ENCODE data around the gene PEX10. TPM values are rescaled to one million over a fixed set of nuclear protein-coding genes. Genes with fewer than 3 reads are reported as not detected.

Gene PEX10
- total RNA-seq, 2 donors from 2014 or later, result 38.3 to 49.9 TPM

GRCh38 chr1:2426540-2426939 is 14.2 kb upstream of the PEX10 start:
- Histone ChIP-seq H3K9me3 (no peaks in the 10 kb centered on the region), H3K4me3 (no peak overlapping the region), H3K27me3 (replicated peaks; ENCODE audit: insufficient read depth) (no peaks in the 10 kb centered on the region), H3K4me1 (replicated peaks) (no peaks in the 10 kb centered on the region), H3K36me3 (no peaks in the 10 kb centered on the region), H3K27ac (no peak overlapping the region)
- DNase-seq (ENCODE audit: low spot score), result no peak
- intact Hi-C loops (cut with DNase I), result no loop called here
- no peak for TF ChIP-seq POLR2AphosphoS5 (IDR thresholded peaks at IDR 0.05)
- TF ChIP-seq POLR2A (IDR thresholded peaks at IDR 0.05), result no peak
- no peak for TF ChIP-seq CTCF (IDR thresholded peaks at IDR 0.05)
- 77% methylated on average over 18 of the region's 18 CpGs for whole genome bisulfite sequencing

- Histone ChIP-seq H3K9me3 (no peaks in the 10 kb centered on the region), H3K27me3 (replicated peaks; ENCODE audit: insufficient read depth) (no peaks in the 10 kb centered on the region), H3K27ac (no peak overlapping the region), H3K36me3 (no peaks in the 10 kb centered on the region), H3K4me1 (replicated peaks) (no peaks in the 10 kb centered on the region), H3K4me3 (no peak overlapping the region)
- 80% methylated on average over 11 of the region's 11 CpGs for WGBS
- no peak for DNase-seq (ENCODE audit: low spot score)
- TF ChIP-seq CTCF (IDR thresholded peaks at IDR 0.05), result no peak
- no peak for TF ChIP-seq POLR2A (IDR thresholded peaks at IDR 0.05)
- TF ChIP-seq POLR2AphosphoS5 (IDR thresholded peaks at IDR 0.05), result no peak
- intact Hi-C loops (cut with DNase I), result no loop called here
These were observed 13.5 kb upstream of the PEX10 start for GRCh38 chr1:2425892-2426291.

- intact Hi-C loops (cut with DNase I), result no loop called here
- Histone ChIP-seq H3K27ac (no peak overlapping the region), H3K27me3 (replicated peaks; ENCODE audit: insufficient read depth) (no peaks in the 10 kb centered on the region), H3K36me3 (no peaks in the 10 kb centered on the region), H3K9me3 (no peaks in the 10 kb centered on the region), H3K4me1 (replicated peaks) (peaks cover under 1% of the 10 kb centered on the region), H3K4me3 (no peak overlapping the region)
- WGBS, result 88% methylated on average over 4 of the region's 4 CpGs
- DNase-seq (ENCODE audit: low spot score), result no peak
- TF ChIP-seq POLR2A (IDR thresholded peaks at IDR 0.05) (no peak), CTCF (IDR thresholded peaks at IDR 0.05) (no peak)
These were observed 10.2 kb upstream of the PEX10 start for GRCh38 chr1:2422523-2422922.

GRCh38 chr1:2419416-2419815 is 7.1 kb upstream of the PEX10 start:
- DNase-seq (ENCODE audit: low spot score), result no peak
- TF ChIP-seq CTCF (IDR thresholded peaks at IDR 0.05), result no peak
- H3K36me3 ChIP-seq, result no peaks in the 10 kb centered on the region
- H3K27me3 ChIP-seq (replicated peaks; ENCODE audit: insufficient read depth), result no peaks in the 10 kb centered on the region
- WGBS, result 84% methylated on average over 16 of the region's 16 CpGs
- H3K9me3 ChIP-seq, result no peaks in the 10 kb centered on the region
- intact Hi-C loops (cut with DNase I), result loop anchor here (5.0 to 10.0 kb wide), 2 partner anchors 225 to 1003 kb away; no protein-coding TSS in a partner anchor
- no peak overlapping the region for H3K27ac ChIP-seq
- peaks cover 20% of the 10 kb centered on the region for H3K4me1 ChIP-seq (replicated peaks)
- no peak overlapping the region for H3K4me3 ChIP-seq

GRCh38 chr1:2418791-2419320 is 6.5 kb upstream of the PEX10 start:
- Histone ChIP-seq H3K36me3 (no peaks in the 10 kb centered on the region), H3K9me3 (no peaks in the 10 kb centered on the region), H3K27ac (no peak overlapping the region), H3K4me3 (no peak overlapping the region), H3K27me3 (replicated peaks; ENCODE audit: insufficient read depth) (no peaks in the 10 kb centered on the region), H3K4me1 (replicated peaks) (peaks cover 26% of the 10 kb centered on the region)
- no peak for TF ChIP-seq POLR2AphosphoS5 (IDR thresholded peaks at IDR 0.05)
- TF ChIP-seq CTCF (IDR thresholded peaks at IDR 0.05), result no peak
- TF ChIP-seq POLR2A (IDR thresholded peaks at IDR 0.05), result no peak
- intact Hi-C loops (cut with DNase I), result loop anchor here (5.0 to 10.0 kb wide), 2 partner anchors 226 to 1003 kb away; no protein-coding TSS in a partner anchor
- DNase-seq (ENCODE audit: low spot score), result no peak
- WGBS, result 82% methylated on average over 15 of the region's 16 CpGs
